H1 (cell line): ENCODE results near the gene HSPA1L. TPM values are rescaled to one million over a fixed set of nuclear protein-coding genes. Genes with fewer than 3 reads are reported as not detected.
"Not testable (repeated sequence)": the region's sequence is repeated elsewhere in the genome, so short reads cannot be mapped to it uniquely, and the experiment has no call there.

ENCODE experiments used
- CTCF ChIA-PET: fragments of 300-600 bp; sonication (Branson Sonifier 250); formaldehyde crosslinking; loops from one replicate; lab custom pipeline; 2021; ENCODE audit not compliant: partially characterized antibody; lab: Charles Lee
- POLR2A ChIA-PET: fragments of 300-600 bp; sonication (Branson Sonifier 250); formaldehyde crosslinking; loops from one replicate; lab custom pipeline; 2021; ENCODE audit warnings: inconsistent platforms; ENCODE audit not compliant: partially characterized antibody; lab: Charles Lee
- DNase-seq, 2 experiments: peaks; one replicate each; pipeline versions ENCODE4 v3.0.0 to v3.0.0-alpha.2; 2010 to 2022; ENCODE audit warnings: low spot score in 2 of 2, low read depth in 1 of 2, mixed read lengths in 1 of 2
- FAIRE-seq: peaks from 2 replicates; lab custom pipeline; 2011; peaks lifted over from hg19 to GRCh38; lab: Jason Lieb, UNC
- H2AFZ ChIP-seq: 2 replicates; pipeline ENCODE4 v1.8.1; 2012; ENCODE audit warnings: low read length, inconsistent platforms
- H2AK5ac ChIP-seq: 2 replicates; pipeline ENCODE4 v1.6.1; 2013; ENCODE audit warnings: low read depth, low read length
- H2BK120ac ChIP-seq: replicated peaks from 2 replicates; pipeline ENCODE3; 2013; ENCODE audit warnings: low read depth, low read length, inconsistent platforms
- H2BK12ac ChIP-seq: 2 replicates; pipeline ENCODE4 v1.6.1; 2013; ENCODE audit warnings: low read depth, low read length
- H2BK15ac ChIP-seq: 2 replicates; pipeline ENCODE4 v1.6.1; 2013; ENCODE audit warnings: low read length
- H2BK20ac ChIP-seq: 2 replicates; pipeline ENCODE4 v1.6.1; 2013; ENCODE audit warnings: low read length
- H2BK5ac ChIP-seq: 2 replicates; pipeline ENCODE4 v1.6.1; 2013; ENCODE audit warnings: low read depth, low read length
- H3K14ac ChIP-seq: 2 replicates; pipeline ENCODE4 v1.6.1; 2013; ENCODE audit warnings: inconsistent platforms; ENCODE audit not compliant: insufficient read length
- H3K18ac ChIP-seq: 2 replicates; pipeline ENCODE4 v1.6.1; 2013; ENCODE audit warnings: low read length; ENCODE audit errors: extremely low read depth
- H3K23ac ChIP-seq: 2 replicates; pipeline ENCODE4 v1.6.1; 2013; ENCODE audit warnings: inconsistent platforms; ENCODE audit not compliant: insufficient read length
- H3K23me2 ChIP-seq: 2 replicates; pipeline ENCODE4 v1.6.1; 2013; ENCODE audit warnings: low read depth, low read length
- H3K27ac ChIP-seq: 2 replicates; pipeline ENCODE4 v1.6.1; 2011; ENCODE audit warnings: low read depth, low read length, inconsistent platforms
- H3K27me3 ChIP-seq, 4 experiments: replicated peaks in 1 of 4; 1 replicate in 1 of 4; 2 replicates in 3 of 4; pipeline versions ENCODE4 v1.6.1 to v1.8.1; 2011 to 2013; ENCODE audit warnings: low read length in 3 of 4, mild to moderate bottlenecking in 3 of 4, inconsistent platforms in 2 of 4, mixed read lengths in 2 of 4, moderate library complexity in 1 of 4; ENCODE audit not compliant: control insufficient read depth in 3 of 4, insufficient read depth in 3 of 4; ENCODE audit errors: extremely low read depth in 1 of 4
- H3K36me3 ChIP-seq, 4 experiments: 2 replicates each; pipeline versions ENCODE4 v1.6.1 to v1.8.1; 2011 to 2013; ENCODE audit warnings: mild to moderate bottlenecking in 4 of 4, low read length in 3 of 4, moderate library complexity in 2 of 4, control low read depth in 1 of 4, inconsistent platforms in 1 of 4; ENCODE audit not compliant: insufficient read depth in 4 of 4, control insufficient read depth in 2 of 4
- H3K4ac ChIP-seq: replicated peaks from 2 replicates; pipeline ENCODE3; 2013; ENCODE audit warnings: low read length, low read depth, mixed read lengths, inconsistent platforms; ENCODE audit not compliant: insufficient read length
- H3K4me1 ChIP-seq, 4 experiments: replicated peaks in 1 of 4; 1 replicate in 1 of 4; 2 replicates in 3 of 4; pipeline versions ENCODE4 v1.6.1 to v1.8.1; 2011 to 2013; ENCODE audit warnings: low read length in 3 of 4, inconsistent platforms in 2 of 4, mixed read lengths in 1 of 4; ENCODE audit not compliant: insufficient read depth in 4 of 4, control insufficient read depth in 3 of 4
- H3K4me2 ChIP-seq, 2 experiments: 2 replicates each; pipeline versions ENCODE4 v1.6.1 to v1.8.1; 2011 to 2013; ENCODE audit warnings: low read depth in 2 of 2, low read length in 2 of 2, control low read depth in 1 of 2, inconsistent platforms in 1 of 2, mild to moderate bottlenecking in 1 of 2; ENCODE audit not compliant: insufficient read depth in 1 of 2
- H3K4me3 ChIP-seq, 4 experiments: fragments of 200-600, 300-600 bp in 1 of 4; sonication (generic), shearing (Covaris generic), sonication (Bioruptor Twin) in 1 of 4; 2 replicates each; pipeline versions ENCODE4 v1.5.1 to v1.8.1; 2011 to 2016; ENCODE audit warnings: low read length in 4 of 4, low read depth in 3 of 4, control low read depth in 2 of 4, inconsistent platforms in 2 of 4, mild to moderate bottlenecking in 2 of 4, mixed read lengths in 1 of 4, moderate library complexity in 1 of 4; ENCODE audit not compliant: insufficient read depth in 2 of 4; ENCODE audit errors: extremely low read depth in 1 of 4
- H3K56ac ChIP-seq: replicated peaks from 2 replicates; pipeline ENCODE3; 2013; ENCODE audit warnings: low read depth, mild to moderate bottlenecking, mixed read lengths, low read length, inconsistent platforms; ENCODE audit not compliant: insufficient read length
- H3K79me1 ChIP-seq: 2 replicates; pipeline ENCODE4 v1.6.1; 2013; ENCODE audit warnings: low read depth, low read length, control low read depth
- H3K79me2 ChIP-seq, 2 experiments: 2 replicates each; pipeline versions ENCODE4 v1.6.1 to v1.8.1; 2012 to 2013; ENCODE audit warnings: low read length in 2 of 2, mild to moderate bottlenecking in 2 of 2, inconsistent platforms in 1 of 2; ENCODE audit not compliant: insufficient read depth in 2 of 2, control insufficient read depth in 1 of 2
- H3K9ac ChIP-seq, 4 experiments: replicated peaks in 1 of 4; 1 replicate in 1 of 4; 2 replicates in 3 of 4; pipeline versions ENCODE4 v1.6.1 to v1.8.1; 2011 to 2013; ENCODE audit warnings: low read depth in 3 of 4, low read length in 3 of 4, control low read depth in 2 of 4, mild to moderate bottlenecking in 2 of 4, moderate library complexity in 2 of 4, inconsistent platforms in 1 of 4; ENCODE audit errors: extremely low read depth in 1 of 4
- H3K9me3 ChIP-seq, 2 experiments: 2 replicates each; pipeline versions ENCODE4 v1.6.1 to v1.8.1; 2012 to 2013; ENCODE audit warnings: mild to moderate bottlenecking in 2 of 2, moderate library complexity in 2 of 2, control low read depth in 1 of 2, inconsistent platforms in 1 of 2, low read depth in 1 of 2, low read length in 1 of 2, mixed read lengths in 1 of 2; ENCODE audit not compliant: insufficient read depth in 2 of 2
- H4K20me1 ChIP-seq, 2 experiments: replicated peaks in 1 of 2; 2 replicates each; pipeline versions ENCODE3 to v1.8.1; 2011 to 2013; ENCODE audit warnings: inconsistent platforms in 2 of 2, low read length in 2 of 2, mild to moderate bottlenecking in 1 of 2; ENCODE audit not compliant: insufficient read depth in 2 of 2, control insufficient read depth in 1 of 2
- H4K5ac ChIP-seq: 2 replicates; pipeline ENCODE4 v1.6.1; 2013; ENCODE audit warnings: low read length, low read depth, mixed read lengths, inconsistent platforms; ENCODE audit not compliant: insufficient read length
- H4K8ac ChIP-seq: 2 replicates; pipeline ENCODE4 v1.8.0; 2013; ENCODE audit warnings: mild to moderate bottlenecking, moderate library complexity, low read length, inconsistent platforms; ENCODE audit not compliant: insufficient read depth; ENCODE audit errors: extremely low read depth
- H4K91ac ChIP-seq: replicated peaks from 2 replicates; pipeline ENCODE3; 2013; ENCODE audit warnings: low read length, mixed read lengths, inconsistent platforms; ENCODE audit not compliant: insufficient read length
- KDM1A ChIP-seq: fragments of 200-600, 300-600 bp; sonication (generic); IDR thresholded peaks from 2 replicates; pipeline ENCODE4 v1.7.1; 2016; ENCODE audit warnings: mild to moderate bottlenecking, low read length, borderline replicate concordance
- WGBS, 2 experiments: shearing (Covaris generic) in 1 of 2; methylation state at CpG; one replicate each; pipeline versions ENCODE4 v1.1.6 to v1.1.7; 2013 to 2015; ENCODE audit warnings: low lambda C conversion rate in 2 of 2, mixed read lengths in 2 of 2, inconsistent platforms in 1 of 2, low coverage in 1 of 2, missing lambda C conversion rate in 1 of 2; ENCODE audit not compliant: insufficient replicate concordance in 2 of 2, insufficient coverage in 1 of 2, insufficient read length in 1 of 2; ENCODE audit errors: extremely low coverage in 1 of 2, missing lambda C conversion rate in 1 of 2; 5-methylcytosine and 5-hydroxymethylcytosine counted together
- polyA plus RNA-seq, 7 experiments: library from polyadenylated mRNA; depleted of rRNA in 3 of 7; stranded (reverse) in 5 of 7; unstranded in 2 of 7; fragments of >200 nt in 5 of 7; fragments of 200-250 nt in 2 of 7; gene quantifications; 1 replicate in 5 of 7; 2 replicates in 1 of 7; 4 replicates in 1 of 7; pipeline versions ENCODE4 v1.2.1 to v1.2.3, GENCODE V29; 2011 to 2013; ENCODE audit warnings: missing spikeins in 2 of 7, mixed read lengths in 2 of 7
- total RNA-seq: library from RNA; stranded (reverse); fragmentation: NEBNext Ultra II Directional; extraction: Animal tissue kit (Norgen Biotek cat#: 25700); gene quantifications from 2 replicates; pipeline ENCODE4 v1.2.1, GENCODE V29; 2021

The HSPA1L gene
- total and polyA plus RNA-seq, 2 of the 8 experiments (the other 6 are each of a cell fraction or from before 2014, with no cell fraction given): 1.00 to 1.9 TPM

- H4K20me1 ChIP-seq, FAIRE-seq, H3K9me3 ChIP-seq, H4K91ac ChIP-seq, DNase-seq, H3K79me2 ChIP-seq, H3K23ac ChIP-seq, H3K9ac ChIP-seq, H2BK12ac ChIP-seq, H3K18ac ChIP-seq, H2AFZ ChIP-seq, H4K5ac ChIP-seq, H2BK120ac ChIP-seq, H3K56ac ChIP-seq, H3K27me3 ChIP-seq, H2BK15ac ChIP-seq, H2BK5ac ChIP-seq, H3K23me2 ChIP-seq, H4K8ac ChIP-seq, H2AK5ac ChIP-seq, H3K79me1 ChIP-seq, H3K4ac ChIP-seq, H2BK20ac ChIP-seq, H3K14ac ChIP-seq, H3K27ac ChIP-seq: not testable (repeated sequence)
- Histone ChIP-seq H3K4me1 (peaks cover 0 to 12% (median 0%) of the 10 kb centered on the region in 4 experiments; a peak in 5 of 7 replicates), H3K36me3 (peaks cover 0 to 10% (median 3%) of the 10 kb centered on the region in 4 experiments; a peak in 4 of 8 replicates), H3K4me3 (peak overlapping the region; percentile 63 to 96 (median 78)), H3K4me2 (peak overlapping the region; percentile 76 to 89)
- ChIA-PET CTCF (interaction anchor here (0.6 to 2.3 kb wide), 4 partner anchors 9 to 175 kb away, joined by 3 to 13 read pairs (median 4); no protein-coding TSS in a partner anchor), POLR2A (interaction anchor here (1.0 to 6.7 kb wide), 20 partner anchors 11 to 322 kb away, joined by 3 to 71 read pairs (median 8); partner anchors contain the start of genes ATP6V1G2, DDAH2, DDX39B and DXO)
- 37% methylated on average over 16 of the region's 16 CpGs; no CpG with 5 or more reads in 1 of the 2 experiments for WGBS, 2 experiments
- TF ChIP-seq KDM1A: 0 out of 2 replicates have a peak, but pooled peaks have one; percentile 36
These were observed 49.1 kb upstream of the HSPA1L start for GRCh38 chr6:31864123-31864562.
